HG02798 (cell line): ENCODE results near the gene SLC1A6.
"Not testable (repeated sequence)": the region's sequence is repeated elsewhere in the genome, so short reads cannot be mapped to it uniquely, and the experiment has no call there.

Source experiments
- ATAC-seq: cut with Tn5 transposase; IDR thresholded peaks from one replicate; pipeline ENCODE4 v1.9.1; 2021; ENCODE audit warnings: mild to moderate bottlenecking; ENCODE audit not compliant: unreplicated experiment, poor library complexity

The SLC1A6 gene

DNA sequence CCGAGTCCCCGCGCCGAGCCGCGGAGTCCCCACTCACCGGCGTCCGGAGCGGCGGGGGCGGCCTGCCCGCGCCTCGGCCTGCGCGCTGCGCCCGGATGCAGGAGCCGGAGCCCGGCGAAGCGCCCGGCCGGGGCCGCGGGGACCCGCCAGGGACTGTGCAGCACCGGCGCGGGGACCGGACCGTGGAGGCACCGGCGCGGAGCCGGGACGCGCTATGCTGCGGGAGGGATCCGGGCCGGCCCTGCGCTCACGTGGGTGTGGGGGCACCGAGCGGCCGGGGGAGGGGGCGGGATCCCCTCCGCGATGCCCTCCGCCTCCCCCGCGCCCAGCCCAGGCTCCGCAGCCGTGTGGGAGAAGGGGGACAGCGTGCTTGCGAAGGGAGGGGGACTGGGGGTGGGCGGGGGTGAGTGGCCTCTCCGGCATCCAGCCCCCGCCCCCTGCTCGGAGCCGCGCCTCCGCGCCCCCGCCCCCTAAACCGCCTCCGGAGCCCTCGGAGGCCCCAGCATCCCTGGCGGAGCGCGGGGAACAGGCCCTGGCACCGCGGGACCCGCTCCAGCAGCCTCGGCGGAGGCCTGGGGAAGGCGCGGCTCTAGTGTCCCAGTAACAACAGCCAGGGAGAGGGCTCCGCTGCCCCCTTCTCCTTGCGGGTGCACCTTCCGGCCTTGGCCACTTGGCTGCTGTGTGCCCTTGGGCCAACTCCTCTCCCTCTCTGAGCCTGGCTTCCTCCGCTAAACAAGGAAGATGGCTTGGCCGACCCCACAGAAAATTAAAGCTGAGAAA lies at the start of gene SLC1A6:
Gene SLC1A6 (minus strand): TSS at position 389 of the 780 bp plus-strand sequence. CDS start 6,954 bp downstream, outside the sequence.
- ATAC-seq: no peak

- ATAC-seq: no peak
Measured at GRCh38 chr19:15028490-15028889, 48.8 kb upstream of the SLC1A6 start.

GRCh38 chr19:15025217-15025616 lies 45.6 kb upstream of the SLC1A6 start:
- ATAC-seq: no peak

DNA sequence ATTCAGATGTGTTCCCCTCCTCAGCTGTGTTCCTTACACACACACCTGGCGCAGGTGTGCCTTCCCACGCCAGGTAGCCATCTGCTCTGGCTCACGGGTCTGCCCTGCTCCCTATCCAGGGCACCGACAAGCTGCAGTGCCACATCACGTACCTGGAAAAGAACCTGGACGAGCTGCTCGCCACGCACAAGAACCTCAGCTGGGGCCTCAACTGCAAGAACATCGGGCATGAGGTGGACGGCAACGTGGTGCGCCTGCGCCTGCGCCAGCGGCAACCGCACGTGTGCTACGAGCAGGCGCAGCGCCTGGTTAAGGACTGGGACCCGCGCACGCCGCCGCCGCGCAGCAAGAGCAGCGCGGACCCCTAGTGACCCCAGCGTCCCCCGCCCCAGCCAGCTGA lies 43.1 kb upstream of the SLC1A6 start:
- ATAC-seq: no peak

GRCh38 chr19:15021286-15022007 lies 41.8 kb upstream of the SLC1A6 start:
- no peak for ATAC-seq

DNA sequence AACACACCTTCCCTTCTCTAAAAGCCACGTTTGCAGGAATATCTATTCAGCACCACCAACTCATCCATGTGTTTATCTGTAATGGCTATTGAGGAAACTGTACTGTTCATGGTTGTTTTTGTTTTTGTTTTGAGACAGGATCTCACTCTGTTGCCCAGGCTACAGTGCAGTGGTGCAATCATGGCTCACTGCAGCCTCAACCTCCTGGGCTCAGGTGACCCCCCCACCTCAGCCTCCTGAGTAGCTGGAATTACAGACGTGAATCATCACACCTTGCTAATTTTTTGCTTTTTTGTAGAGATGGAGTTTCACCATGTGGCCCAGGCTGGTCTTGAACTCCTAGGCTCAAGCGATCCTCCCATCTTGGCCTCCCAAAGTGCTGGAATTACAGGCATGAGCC lies 39.2 kb upstream of the SLC1A6 start:
- ATAC-seq: not testable (repeated sequence)

GRCh38 chr19:15015946-15016542 lies 36.4 kb upstream of the SLC1A6 start:
- ATAC-seq: no peak

DNA sequence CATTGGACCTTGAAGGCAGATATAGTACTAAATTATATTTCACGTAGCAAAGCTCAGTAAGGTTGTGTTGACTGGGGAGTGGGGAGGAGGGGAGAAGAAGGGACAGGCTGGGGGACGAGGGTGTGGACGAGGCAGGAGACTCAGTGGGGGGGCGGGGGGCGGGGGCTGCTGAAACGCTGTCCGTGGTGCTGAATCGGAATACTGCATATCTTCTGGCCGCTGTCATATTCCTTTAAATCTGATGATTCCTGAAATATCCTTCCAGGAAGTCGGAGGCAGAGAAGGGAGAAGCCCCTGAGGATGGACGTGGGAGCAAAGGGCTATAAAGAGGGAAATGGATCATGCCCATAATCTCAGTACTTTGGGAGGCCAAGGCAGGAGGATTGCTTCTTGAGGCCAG lies 34.9 kb upstream of the SLC1A6 start:
- ATAC-seq: no peak

DNA sequence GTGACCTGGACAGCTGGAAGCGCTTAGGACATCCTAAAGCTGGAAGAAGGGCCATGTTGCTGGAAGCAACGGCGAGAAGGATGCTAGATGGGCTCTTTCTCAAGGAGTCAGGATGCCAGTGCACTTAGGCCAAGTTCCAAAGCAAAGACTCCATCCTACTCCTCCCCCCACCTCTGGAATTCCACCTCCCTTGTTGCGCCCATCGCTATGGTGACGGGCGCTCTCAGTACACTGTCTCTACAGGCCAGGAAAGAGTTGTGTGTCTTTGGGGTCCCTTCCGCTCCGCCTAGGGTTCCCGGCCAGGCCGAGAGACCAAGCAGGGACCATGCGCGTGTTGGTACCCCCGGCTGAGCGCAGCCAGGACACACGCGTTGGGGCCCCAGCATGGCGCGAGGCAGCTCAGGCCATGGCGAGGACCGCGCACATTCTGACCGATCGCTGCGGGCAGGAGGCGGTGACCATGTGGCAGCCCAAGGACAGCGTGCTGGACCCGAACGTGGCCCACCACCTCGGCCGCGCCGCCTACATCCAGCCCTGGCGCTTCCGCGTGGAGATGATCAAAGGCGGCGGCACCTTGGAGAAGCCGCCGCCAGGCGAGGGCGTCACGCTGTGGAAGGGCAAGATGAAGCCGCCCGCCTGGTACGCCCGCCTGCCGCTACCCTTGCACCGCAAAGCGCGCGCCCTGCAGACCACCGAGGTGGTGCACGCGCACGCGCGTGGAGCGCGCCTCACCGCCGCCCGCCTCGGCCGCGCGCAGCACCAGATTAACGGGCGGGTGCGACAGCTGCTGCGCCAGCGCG lies 31.0 kb upstream of the SLC1A6 start:
- no peak for ATAC-seq

GRCh38 chr19:15008308-15008707 lies 28.6 kb upstream of the SLC1A6 start:
- ATAC-seq: no peak

- no peak for ATAC-seq
Measured at GRCh38 chr19:14997981-14998380, 18.3 kb upstream of the SLC1A6 start.

DNA sequence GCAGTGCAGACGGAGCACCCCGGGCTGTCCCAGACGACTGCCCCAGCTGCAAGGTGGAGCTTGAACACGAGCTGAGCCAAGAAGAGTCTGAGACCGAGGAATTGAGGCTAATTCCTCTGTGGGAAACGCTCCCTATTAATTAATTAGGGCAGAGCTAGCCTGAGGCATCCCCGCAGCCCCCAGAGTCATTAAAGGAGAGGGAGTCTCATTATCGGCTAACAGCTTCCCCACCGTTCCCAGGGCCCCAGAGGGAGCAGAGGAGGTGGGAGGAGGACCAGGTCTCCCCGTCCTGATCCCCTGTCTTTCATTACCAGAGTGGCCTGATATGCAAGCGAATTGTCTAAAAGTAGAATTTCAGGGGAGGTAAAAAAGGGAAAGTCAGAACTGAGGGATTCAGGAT lies 13.1 kb upstream of the SLC1A6 start:
- no peak for ATAC-seq

GRCh38 chr19:14985133-14985532 lies 5.5 kb upstream of the SLC1A6 start:
- ATAC-seq: no peak

DNA sequence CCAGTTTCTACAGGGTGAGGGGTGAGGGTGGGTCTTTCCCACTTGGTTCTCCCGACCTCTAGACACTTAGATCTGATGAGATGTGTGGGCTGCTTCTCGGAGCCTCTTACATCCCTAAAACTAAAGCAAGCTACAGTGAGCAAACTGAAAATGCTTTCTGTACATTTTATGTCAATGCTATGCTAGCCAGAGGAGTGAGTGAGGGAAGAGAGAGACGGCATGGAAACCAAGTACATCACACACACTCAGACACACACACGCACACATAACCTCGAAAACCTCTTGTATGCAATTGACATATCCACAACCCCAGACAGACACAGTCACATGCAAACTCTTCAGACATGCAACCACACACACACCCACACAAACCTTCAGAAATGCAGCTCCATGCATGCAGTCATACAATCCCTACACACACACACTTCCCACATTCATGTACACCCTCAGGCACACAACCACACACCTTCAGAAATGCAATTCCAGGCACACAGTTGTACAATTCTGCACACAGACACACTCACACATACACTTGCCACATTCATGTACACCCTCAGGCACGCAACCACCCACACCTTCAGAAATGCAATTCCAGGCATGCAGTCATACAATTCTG lies 1.4 kb downstream of the SLC1A6 start:
- no peak for ATAC-seq

GRCh38 chr19:14977128-14977527 lies 2.5 kb downstream of the SLC1A6 start:
- no peak for ATAC-seq

- ATAC-seq: no peak
Measured at GRCh38 chr19:14974488-14974887, 5.2 kb downstream of the SLC1A6 start.

GRCh38 chr19:14972676-14973075 lies 7.0 kb downstream of the SLC1A6 start:
- no peak for ATAC-seq

- ATAC-seq: no peak
Measured at GRCh38 chr19:14971474-14971873, 8.2 kb downstream of the SLC1A6 start.

DNA sequence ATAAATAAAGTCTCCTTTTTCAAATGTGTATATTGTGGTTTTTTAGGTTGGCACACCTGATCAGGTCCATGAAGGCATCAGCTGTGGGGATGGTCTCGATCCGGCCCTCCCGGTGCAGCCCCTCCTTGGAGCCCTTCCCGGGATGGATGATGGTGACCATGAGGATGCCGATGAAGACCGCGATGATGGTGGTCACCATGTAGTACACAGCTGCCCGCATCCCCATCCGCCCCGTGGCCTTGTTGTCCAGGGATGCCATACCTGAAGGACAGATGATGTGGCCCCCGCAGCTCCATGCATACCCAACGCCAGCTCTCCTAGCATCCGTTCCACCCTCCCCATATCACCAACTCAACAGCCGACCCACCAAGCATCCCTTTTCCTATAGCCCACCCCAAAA lies 11.4 kb downstream of the SLC1A6 start:
- no peak for ATAC-seq
